IPS DF 4.7 (cell line): ENCODE results near the gene TNS1.
"Not testable (repeated sequence)": the region's sequence is repeated elsewhere in the genome, so short reads cannot be mapped to it uniquely, and the experiment has no call there.

Source experiments
- DNase-seq: peaks from one replicate; pipeline ENCODE4 v3.0.0-alpha.2; 2013; ENCODE audit warnings: low spot score; ENCODE audit errors: extremely low read depth

Gene TNS1

DNA sequence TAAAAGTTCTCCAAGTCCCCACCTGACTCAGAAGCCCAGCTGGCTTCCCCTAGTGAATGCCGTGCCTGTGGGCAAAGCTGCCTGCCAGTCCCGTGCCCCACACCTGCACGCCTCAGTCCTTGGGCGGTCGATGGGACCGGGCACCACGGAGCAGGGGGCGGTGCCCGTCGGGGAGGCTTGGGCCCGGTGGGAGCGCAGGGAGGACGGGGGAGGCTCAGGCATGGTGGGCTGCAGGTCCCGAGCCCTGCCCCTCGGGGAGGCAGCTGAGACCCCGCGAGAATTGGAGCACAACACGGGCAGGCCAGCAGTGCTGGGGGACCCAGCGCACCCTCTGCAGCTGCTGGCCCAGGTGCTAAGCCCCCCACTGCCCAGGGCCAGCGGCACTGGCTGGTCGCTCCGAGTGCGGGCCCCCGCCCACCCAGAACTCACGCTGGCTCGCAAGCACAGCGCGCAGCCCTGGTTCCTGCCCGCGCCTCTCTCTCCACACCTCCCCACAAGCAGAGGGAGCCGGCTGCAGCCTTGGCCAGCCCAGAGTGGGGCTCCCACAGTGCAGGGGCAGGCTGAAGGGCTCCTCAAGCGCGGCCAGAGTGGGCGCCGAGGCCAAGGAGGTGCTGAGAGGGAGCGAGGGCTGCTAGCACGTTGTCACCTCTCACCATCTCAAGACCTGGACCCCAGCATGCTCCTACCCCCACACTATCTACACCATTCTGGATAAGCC, 215.5 kb downstream of the TNS1 start:
- no peak for DNase-seq

GRCh38 chr2:217786560-217786959, 216.2 kb downstream of the TNS1 start:
- DNase-seq = not testable (repeated sequence)

GRCh38 chr2:217785544-217786045, 217.2 kb downstream of the TNS1 start:
- no peak for DNase-seq

DNA sequence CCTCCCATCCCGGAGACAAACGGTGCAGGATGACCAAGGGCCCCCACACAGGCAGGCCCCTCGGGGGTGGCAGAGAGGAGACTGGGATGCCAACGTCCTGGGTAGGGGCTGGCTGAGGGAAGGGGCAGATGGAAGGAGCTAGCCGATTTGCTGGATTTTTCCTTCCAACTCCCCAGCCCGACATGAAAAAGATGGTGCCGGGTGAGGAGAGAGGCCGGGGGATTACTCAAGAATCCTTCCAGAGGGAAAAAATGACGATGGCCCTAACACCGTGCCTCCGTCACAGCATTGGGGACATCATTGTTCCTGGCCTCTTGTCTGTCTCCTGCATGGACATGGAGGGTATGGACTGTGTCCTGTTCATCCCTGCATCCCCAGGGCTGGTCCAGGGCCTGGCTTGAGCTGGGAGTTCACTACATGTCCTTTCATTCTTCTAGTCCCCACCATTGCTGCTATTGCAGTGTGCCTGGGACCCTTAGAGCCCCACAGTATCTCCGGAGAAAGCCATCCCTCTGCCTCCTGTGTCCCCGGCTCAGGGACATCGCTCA, 217.7 kb downstream of the TNS1 start:
- no peak for DNase-seq

- DNase-seq = no peak
These were observed 219.6 kb downstream of the TNS1 start for GRCh38 chr2:217783243-217783642.

DNA sequence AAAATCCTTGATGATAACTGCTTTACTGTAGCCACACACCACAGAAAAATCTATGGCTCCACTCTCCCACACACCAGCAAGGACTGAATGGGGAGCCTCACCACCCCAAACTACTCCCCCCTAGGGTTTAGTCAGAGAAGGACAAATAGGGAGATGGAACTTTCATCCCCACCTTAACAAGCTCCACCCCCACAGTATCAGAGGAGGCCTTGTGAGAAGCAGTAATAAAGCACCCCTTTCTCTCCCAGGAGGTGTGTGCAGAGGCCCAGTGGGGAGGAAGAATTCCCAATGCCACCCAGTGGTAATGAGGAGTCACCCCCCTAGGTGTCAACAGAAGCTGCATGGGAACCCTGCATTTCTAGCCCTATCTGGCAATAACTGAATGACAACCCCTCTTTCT, 224.9 kb downstream of the TNS1 start:
- no peak for DNase-seq

DNA sequence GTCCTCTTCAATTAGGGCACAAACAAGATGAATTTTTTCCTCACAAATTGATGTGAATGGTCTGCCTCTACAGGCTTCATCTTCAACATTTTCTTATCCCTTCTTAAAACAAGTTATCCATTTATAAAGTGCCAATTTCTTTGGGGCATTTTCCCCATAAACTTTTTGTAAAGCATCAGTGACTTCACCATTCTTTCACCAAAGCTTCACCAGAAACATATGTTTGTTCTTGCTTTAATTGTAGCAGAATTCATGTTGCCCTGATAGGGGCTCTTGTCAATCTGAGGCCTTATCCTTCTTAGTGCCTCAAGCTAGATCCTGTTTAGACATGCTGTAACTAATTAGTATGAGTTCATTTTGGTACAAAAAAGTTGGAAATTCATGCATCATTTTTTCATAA, 226.2 kb downstream of the TNS1 start:
- no peak for DNase-seq

- DNase-seq = no peak
These were observed 226.8 kb downstream of the TNS1 start for GRCh38 chr2:217775920-217776503.

- DNase-seq = no peak
These were observed 228.6 kb downstream of the TNS1 start for GRCh38 chr2:217774232-217774631.

- DNase-seq = no peak
These were observed 229.3 kb downstream of the TNS1 start for GRCh38 chr2:217773539-217773938.

- no peak for DNase-seq
These were observed 236.4 kb downstream of the TNS1 start for GRCh38 chr2:217766356-217766755.

GRCh38 chr2:217761645-217762277, 241.0 kb downstream of the TNS1 start:
- DNase-seq = no peak

GRCh38 chr2:217759991-217760390, 242.8 kb downstream of the TNS1 start:
- no peak for DNase-seq

- DNase-seq = no peak
These were observed 245.7 kb downstream of the TNS1 start for GRCh38 chr2:217757108-217757463.

- peak; percentile 66 for DNase-seq
These were observed 246.3 kb downstream of the TNS1 start for GRCh38 chr2:217756375-217757107.

DNA sequence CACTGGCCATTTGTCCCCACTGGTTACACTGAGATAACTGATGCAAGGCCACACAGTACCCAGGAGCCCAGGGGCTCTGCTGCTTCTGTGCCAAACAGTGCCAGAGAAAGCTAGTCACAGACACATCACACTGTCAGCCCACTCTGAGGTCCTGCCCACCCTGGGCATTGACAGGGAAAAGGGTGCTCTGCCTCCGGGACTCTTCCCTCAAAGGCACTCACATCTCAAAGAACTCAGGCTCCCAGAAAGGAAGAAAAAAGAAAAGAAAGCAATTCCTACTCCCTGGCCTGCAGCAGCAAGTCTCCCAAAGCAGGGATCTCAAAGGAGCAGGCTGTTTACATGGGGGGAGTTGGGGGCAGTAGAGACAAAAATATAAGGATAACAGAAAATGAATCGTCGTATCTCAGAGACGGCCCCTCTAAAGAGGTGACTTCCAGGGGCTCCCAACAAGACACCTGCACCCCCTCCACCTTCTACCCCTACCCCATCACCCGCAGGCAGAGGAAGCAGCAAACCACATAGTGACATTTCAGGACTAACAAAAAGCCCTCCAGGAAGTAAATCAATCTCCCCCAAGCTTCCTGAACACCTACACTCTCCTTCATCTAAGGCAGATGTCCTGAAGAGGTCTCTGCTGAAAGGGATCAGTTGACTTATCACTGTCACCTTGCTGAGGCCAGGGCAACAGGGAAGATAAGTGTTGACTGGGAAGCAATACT, 247.6 kb downstream of the TNS1 start:
- DNase-seq = no peak

DNA sequence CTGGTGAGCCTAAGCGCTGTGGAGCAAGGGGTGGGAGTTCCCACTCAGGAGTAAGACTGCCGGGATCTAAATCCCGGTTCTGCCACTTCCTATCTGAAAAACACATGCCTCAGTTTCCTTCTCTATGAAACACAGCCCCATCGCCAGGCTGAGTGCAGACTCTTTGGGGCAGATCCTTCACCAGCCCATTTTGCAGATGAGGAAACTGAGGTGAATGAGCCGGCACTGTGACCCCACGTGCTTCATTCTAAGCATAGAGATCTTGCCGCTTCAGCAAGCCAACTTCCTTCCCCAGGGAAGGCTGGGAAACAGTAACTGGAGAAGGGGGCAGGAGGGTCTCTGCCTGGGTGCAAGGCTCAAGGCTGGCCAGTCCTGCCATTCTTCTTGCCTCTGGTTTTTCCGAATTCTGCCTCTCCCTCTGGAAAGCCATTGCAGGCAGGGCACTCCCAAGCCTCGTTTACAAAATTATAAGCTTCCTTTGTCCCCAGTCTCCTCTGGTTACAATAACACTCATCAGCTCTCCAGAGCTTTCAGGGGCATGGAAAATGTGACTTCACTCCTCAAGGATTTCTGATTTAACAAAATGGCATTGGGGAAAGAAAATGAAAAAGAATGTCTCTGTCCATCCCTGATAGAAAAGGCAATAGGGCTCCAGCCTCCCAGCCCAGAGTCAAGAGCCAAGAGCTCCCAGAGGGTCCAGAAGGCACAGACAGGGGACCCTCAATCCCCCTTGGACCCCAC, 249.2 kb downstream of the TNS1 start:
- no peak for DNase-seq

DNA sequence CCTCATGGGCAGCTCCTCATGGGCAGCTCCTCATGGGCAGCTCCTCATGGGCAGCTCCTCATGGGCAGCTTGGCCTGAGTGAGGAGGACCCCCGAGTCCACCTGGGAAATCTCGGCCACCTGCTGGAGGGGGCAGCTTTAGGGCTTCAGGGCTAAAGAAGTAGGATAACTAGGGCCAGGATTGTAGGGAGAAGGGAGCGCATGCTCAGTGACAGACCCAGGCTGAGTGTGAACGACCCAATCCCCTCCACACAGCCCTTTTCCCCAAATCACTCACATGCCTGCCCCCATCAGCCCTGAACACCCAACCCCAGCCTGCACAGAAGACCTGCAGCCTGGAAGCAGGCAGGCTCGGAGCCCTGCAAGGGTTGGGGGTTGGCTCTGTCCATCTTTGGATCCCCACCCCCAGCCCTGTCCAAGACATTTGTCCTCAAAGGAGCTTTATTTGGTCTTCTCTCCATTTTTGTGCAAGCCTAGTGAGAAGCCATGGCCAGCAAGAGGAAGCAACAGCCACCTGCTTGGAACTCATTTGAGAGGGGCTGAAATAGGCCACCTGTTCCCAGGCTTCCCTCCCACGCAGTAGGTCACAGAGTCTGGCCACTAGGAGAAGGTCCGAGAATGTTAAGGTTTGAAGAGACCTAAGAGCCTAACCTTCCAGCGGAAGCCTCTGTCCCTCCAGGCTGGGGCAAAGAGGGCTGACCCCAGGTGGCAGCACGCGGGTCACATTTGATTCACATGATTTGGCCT, 249.9 kb downstream of the TNS1 start:
- no peak for DNase-seq

DNA sequence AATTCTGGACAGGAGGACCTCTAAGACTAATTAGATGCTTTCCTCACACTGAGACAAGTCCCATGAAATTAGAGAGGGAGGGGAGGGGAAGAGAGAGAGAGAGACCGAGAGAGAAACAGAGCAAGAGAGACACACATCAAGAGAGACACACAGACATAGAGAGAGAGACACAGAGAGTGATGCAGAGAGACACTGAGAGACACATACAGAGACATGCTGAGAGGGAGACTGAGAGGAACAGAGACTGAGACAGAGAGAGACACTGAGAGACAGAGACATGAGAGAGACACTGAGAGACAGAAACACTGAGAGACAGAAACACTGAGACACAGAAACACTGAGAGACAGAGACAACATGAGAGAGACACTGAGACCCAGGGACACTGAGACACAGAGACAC, 250.8 kb downstream of the TNS1 start:
- no peak for DNase-seq

DNA sequence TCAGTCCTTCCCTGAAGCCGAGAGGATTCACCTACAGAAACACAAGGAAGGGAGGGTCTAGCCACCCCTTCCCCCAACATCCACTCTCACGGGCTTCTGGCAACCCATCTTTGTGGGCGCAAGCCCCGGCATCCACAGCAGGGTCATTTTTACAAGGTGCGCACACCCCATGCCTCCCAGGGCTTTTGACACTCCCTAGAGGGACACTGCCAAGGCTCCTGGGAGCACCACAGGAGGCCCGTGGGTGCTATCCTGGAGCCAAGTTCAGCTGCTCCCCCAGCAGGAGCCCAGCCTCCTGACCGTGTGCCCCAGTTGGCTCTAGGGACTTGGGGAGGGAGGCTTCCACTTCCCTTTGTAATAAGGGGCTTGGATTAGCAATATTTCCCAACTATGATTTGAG, 251.6 kb downstream of the TNS1 start:
- no peak for DNase-seq
